ENCODE results near the gene ACCS.

ACCS gene

GRCh38 chr11:44031549-44031948 lies 34.5 kb upstream of the ACCS start:
- Histone ChIP-seq H2AFZ (ENCODE audit: low read depth) (no peak overlapping the region), H3K27ac (no peak overlapping the region), H3K4me2 (no peak overlapping the region), H3K4me3 (IDR thresholded peaks at IDR 0.05; ENCODE audit: insufficient read depth, low read depth, low read length) (no peak overlapping the region), H3K9ac (no peak overlapping the region), H4K20me1 (ENCODE audit: insufficient read depth) (no peaks in the 10 kb centered on the region), H3K36me3 (ENCODE audit: insufficient read depth) (no peaks in the 10 kb centered on the region), H3K4me1 (ENCODE audit: low read depth, poor library complexity, severe bottlenecking) (no peaks in the 10 kb centered on the region), H3K79me2 (ENCODE audit: insufficient read depth, low read depth) (no peaks in the 10 kb centered on the region), H3K27me3 (ENCODE audit: insufficient read depth, low read depth) (no peaks in the 10 kb centered on the region)
- no peak for TF ChIP-seq CTCF (conservative IDR thresholded peaks at IDR 0.05; ENCODE audit: low read depth, low read length)

- Histone ChIP-seq H2AFZ (ENCODE audit: low read depth) (no peak overlapping the region), H3K4me3 (IDR thresholded peaks at IDR 0.05; ENCODE audit: insufficient read depth, low read depth, low read length) (no peak overlapping the region), H3K79me2 (ENCODE audit: insufficient read depth, low read depth) (no peaks in the 10 kb centered on the region), H3K36me3 (ENCODE audit: insufficient read depth) (no peaks in the 10 kb centered on the region), H3K4me2 (no peak overlapping the region), H3K27me3 (ENCODE audit: insufficient read depth, low read depth) (no peaks in the 10 kb centered on the region), H3K4me1 (ENCODE audit: low read depth, poor library complexity, severe bottlenecking) (no peaks in the 10 kb centered on the region), H4K20me1 (ENCODE audit: insufficient read depth) (no peaks in the 10 kb centered on the region), H3K9ac (no peak overlapping the region), H3K27ac (no peak overlapping the region)
- no peak for TF ChIP-seq CTCF (conservative IDR thresholded peaks at IDR 0.05; ENCODE audit: low read depth, low read length)
Measured at GRCh38 chr11:44032299-44033085, 33.6 kb upstream of the ACCS start.

- Histone ChIP-seq H2AFZ (ENCODE audit: low read depth) (no peak overlapping the region), H3K4me2 (no peak overlapping the region), H3K27ac (no peak overlapping the region), H3K4me1 (ENCODE audit: low read depth, poor library complexity, severe bottlenecking) (no peaks in the 10 kb centered on the region), H3K36me3 (ENCODE audit: insufficient read depth) (no peaks in the 10 kb centered on the region), H3K4me3 (IDR thresholded peaks at IDR 0.05; ENCODE audit: insufficient read depth, low read depth, low read length) (no peak overlapping the region), H3K79me2 (ENCODE audit: insufficient read depth, low read depth) (no peaks in the 10 kb centered on the region), H3K9ac (no peak overlapping the region), H4K20me1 (ENCODE audit: insufficient read depth) (no peaks in the 10 kb centered on the region), H3K27me3 (ENCODE audit: insufficient read depth, low read depth) (no peaks in the 10 kb centered on the region)
- TF ChIP-seq CTCF (conservative IDR thresholded peaks at IDR 0.05; ENCODE audit: low read depth, low read length) = no peak
Measured at GRCh38 chr11:44033411-44033850, 32.6 kb upstream of the ACCS start.

GRCh38 chr11:44033856-44034255 lies 32.2 kb upstream of the ACCS start:
- Histone ChIP-seq H4K20me1 (ENCODE audit: insufficient read depth) (no peaks in the 10 kb centered on the region), H3K79me2 (ENCODE audit: insufficient read depth, low read depth) (no peaks in the 10 kb centered on the region), H2AFZ (ENCODE audit: low read depth) (no peak overlapping the region), H3K4me2 (no peak overlapping the region), H3K9ac (no peak overlapping the region), H3K4me3 (IDR thresholded peaks at IDR 0.05; ENCODE audit: insufficient read depth, low read depth, low read length) (no peak overlapping the region), H3K36me3 (ENCODE audit: insufficient read depth) (no peaks in the 10 kb centered on the region), H3K4me1 (ENCODE audit: low read depth, poor library complexity, severe bottlenecking) (no peaks in the 10 kb centered on the region), H3K27me3 (ENCODE audit: insufficient read depth, low read depth) (no peaks in the 10 kb centered on the region), H3K27ac (no peak overlapping the region)
- no peak for TF ChIP-seq CTCF (conservative IDR thresholded peaks at IDR 0.05; ENCODE audit: low read depth, low read length)

All from KMS-11 (cell line).